Thyroid gland (tissue), 4 donors: ENCODE measurements around the gene UBALD2. TPM values are rescaled to one million over a fixed set of nuclear protein-coding genes. Genes with fewer than 3 reads are reported as not detected.

Experiments
- DNase-seq, 2 donors: peaks; one replicate each; pipeline ENCODE4 v3.0.0-alpha.2; 2019
- H3K27ac ChIP-seq, 3 donors: fragments of 200-600 bp; sonication (generic); 1 replicate in 2 of 3; 2 replicates in 1 of 3; pipeline ENCODE4 v1.5.1; 2016 to 2019; ENCODE audit warnings: mild to moderate bottlenecking in 1 of 3, moderate library complexity in 1 of 3
- H3K27me3 ChIP-seq: fragments of 200-600 bp; sonication (generic); one replicate; pipeline ENCODE4 v1.5.1; 2019
- H3K36me3 ChIP-seq, 2 donors: fragments of 200-600 bp; sonication (generic); one replicate each; pipeline ENCODE4 v1.5.1; 2016 to 2019
- H3K4me1 ChIP-seq, 2 donors: fragments of 200-600 bp; sonication (generic); one replicate each; pipeline ENCODE4 v1.5.1; 2017 to 2019
- H3K4me3 ChIP-seq, 3 donors: fragments of 200-600 bp; sonication (generic); replicated peaks in 1 of 3; 1 replicate in 2 of 3; 2 replicates in 1 of 3; pipeline ENCODE4 v1.5.1; 2016; ENCODE audit warnings: mild to moderate bottlenecking in 1 of 3
- H3K9me3 ChIP-seq: fragments of 200-600 bp; sonication (generic); one replicate; pipeline ENCODE4 v1.5.1; 2017
- CTCF ChIP-seq, 6 experiments: fragments of 200-600 bp in 3 of 6; fragments of 450-650 bp in 3 of 6; sonication (generic) in 3 of 6; IDR thresholded peaks; one replicate each; pipeline ENCODE4 v1.5.1; 2016 to 2019; ENCODE audit warnings: antibody characterized with exemption in 6 of 6, mild to moderate bottlenecking in 2 of 6, inconsistent platforms in 1 of 6, moderate library complexity in 1 of 6
- POLR2A ChIP-seq, 2 donors: fragments of 450-650 bp; IDR thresholded peaks; one replicate each; pipeline ENCODE4 v1.6.1; 2017; ENCODE audit warnings: antibody characterized with exemption in 2 of 2, mild to moderate bottlenecking in 2 of 2, moderate library complexity in 1 of 2
- WGBS, 2 donors: methylation state at CpG; one replicate each; pipeline ENCODE4 v1.1.5; 2017; 5-methylcytosine and 5-hydroxymethylcytosine counted together
- intact Hi-C: fragments of 100-400 bp; cut with DNase I; formaldehyde crosslinking; loops from one replicate; pipeline ENCODE4 v1.15.1; 2023
- total RNA-seq, 4 donors: library from RNA; depleted of rRNA; stranded (reverse); fragments of >200 nt; gene quantifications; one replicate each; pipeline ENCODE4 v1.2.3, GENCODE V29; 2016

UBALD2 gene
- total RNA-seq, 4 donors from 2014 or later = 9.8 to 54.2 (median 22.9) TPM

DNA sequence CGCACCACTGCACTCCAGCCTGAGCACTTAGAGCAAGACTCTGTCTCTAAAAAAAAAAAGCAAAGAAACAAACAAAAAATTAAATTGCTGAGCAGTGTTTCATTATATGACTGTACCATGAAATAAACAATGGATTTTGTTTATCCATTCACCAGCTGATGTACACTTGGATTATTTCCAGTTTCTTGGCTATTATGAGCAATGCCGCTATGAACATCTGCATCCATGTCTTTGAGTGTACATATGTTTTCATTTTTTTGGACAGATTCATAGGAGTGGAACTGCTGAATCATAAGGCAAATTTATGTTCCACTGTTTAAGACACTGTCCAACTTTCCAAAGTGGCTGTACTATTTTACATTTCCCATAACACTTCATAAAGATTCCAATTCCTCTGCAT, 32.8 kb upstream of the UBALD2 start:
- intact Hi-C loops = no loop called here
- Histone ChIP-seq H3K4me1 (no peaks in the 10 kb centered on the region), H3K4me3 (no peak overlapping the region), H3K9me3 (no peaks in the 10 kb centered on the region), H3K27ac (no peak overlapping the region), H3K36me3 (no peaks in the 10 kb centered on the region), H3K27me3 (no peaks in the 10 kb centered on the region)
- 84 to 85% methylated on average over 2 of the region's 2 CpGs for WGBS, 2 donors
- no peak for DNase-seq
- TF ChIP-seq CTCF (IDR thresholded peaks at IDR 0.05) (no peak), POLR2A (IDR thresholded peaks at IDR 0.05) (no peak)

DNA sequence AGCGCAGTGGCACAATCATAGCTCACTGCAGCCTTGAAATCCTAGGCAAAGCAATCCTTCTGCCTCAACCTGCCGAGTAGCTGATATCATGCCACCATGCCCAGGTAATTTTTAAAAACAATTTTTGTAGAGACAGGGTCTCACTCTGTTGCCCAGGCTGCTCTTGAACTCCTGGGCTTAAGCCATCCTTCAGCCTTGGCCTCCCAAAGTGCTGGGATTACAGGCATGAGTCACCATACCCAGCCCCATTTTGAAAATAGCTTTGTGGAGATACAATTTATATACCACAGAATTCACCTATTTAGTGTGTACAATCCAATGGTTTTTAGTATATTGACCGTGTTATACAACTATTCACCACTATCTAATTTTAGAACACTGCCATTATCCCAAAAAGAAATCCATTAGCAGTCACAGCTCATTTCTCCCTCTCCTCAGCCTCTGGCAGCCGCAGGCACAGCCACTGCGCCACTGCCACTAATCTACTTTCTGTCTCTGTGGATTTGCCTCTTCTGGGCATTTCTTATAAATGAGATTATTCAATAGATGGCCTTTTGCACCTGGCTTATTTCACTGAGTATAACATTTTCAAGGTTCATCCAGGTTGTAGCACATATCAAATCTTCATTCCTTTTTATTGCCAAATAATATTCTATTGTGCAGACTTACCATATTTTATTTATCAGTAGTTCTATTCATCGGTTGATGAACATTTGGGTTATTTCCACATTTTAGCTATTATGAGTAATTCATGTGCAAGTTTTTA, 31.4 kb upstream of the UBALD2 start:
- Histone ChIP-seq H3K4me3 (no peak overlapping the region), H3K27ac (no peak overlapping the region), H3K27me3 (no peaks in the 10 kb centered on the region), H3K4me1 (no peaks in the 10 kb centered on the region), H3K9me3 (no peaks in the 10 kb centered on the region), H3K36me3 (no peaks in the 10 kb centered on the region)
- DNase-seq = no peak
- TF ChIP-seq CTCF (IDR thresholded peaks at IDR 0.05) (no peak), POLR2A (IDR thresholded peaks at IDR 0.05) (no peak)
- 93 to 97% methylated on average over 6 of the region's 6 CpGs for WGBS, 2 donors
- intact Hi-C loops = no loop called here

GRCh38 chr17:76234354-76234679, 30.8 kb upstream of the UBALD2 start:
- intact Hi-C loops = no loop called here
- Histone ChIP-seq H3K4me3 (no peak overlapping the region), H3K36me3 (no peaks in the 10 kb centered on the region), H3K4me1 (peaks cover 0 to under 1% of the 10 kb centered on the region in 2 donors), H3K27ac (no peak overlapping the region), H3K27me3 (no peaks in the 10 kb centered on the region), H3K9me3 (no peaks in the 10 kb centered on the region)
- 84 to 86% methylated on average over 5 of the region's 5 CpGs for WGBS, 2 donors
- no peak for TF ChIP-seq CTCF (IDR thresholded peaks at IDR 0.05)
- no peak for TF ChIP-seq POLR2A (IDR thresholded peaks at IDR 0.05)
- no peak for DNase-seq

DNA sequence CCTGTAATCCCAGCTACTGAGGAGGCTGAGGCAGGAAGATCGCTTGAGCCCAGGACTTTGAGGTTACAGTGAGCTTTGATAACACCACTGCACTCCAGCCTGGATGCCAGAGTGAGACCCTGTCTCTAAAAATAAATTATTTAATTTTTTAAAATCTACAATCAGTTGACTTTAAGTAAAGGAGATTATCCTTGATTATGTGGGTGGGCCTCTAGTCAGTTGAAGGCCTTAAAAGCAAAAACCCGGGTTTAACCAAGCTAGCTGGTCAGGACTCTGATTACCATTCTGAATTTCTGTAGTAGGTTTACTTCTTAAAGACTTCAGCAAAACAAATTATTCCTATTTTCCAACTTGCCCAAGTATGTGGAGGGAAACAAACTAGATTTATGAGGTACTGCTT, 29.3 kb upstream of the UBALD2 start:
- intact Hi-C loops = no loop called here
- Histone ChIP-seq H3K36me3 (no peaks in the 10 kb centered on the region), H3K4me1 (peaks cover 4 to 8% of the 10 kb centered on the region in 2 donors), H3K9me3 (no peaks in the 10 kb centered on the region), H3K4me3 (no peak overlapping the region), H3K27ac (no peak overlapping the region), H3K27me3 (no peaks in the 10 kb centered on the region)
- 96% methylated on average over 2 of the region's 2 CpGs for WGBS, 2 donors
- DNase-seq = no peak
- TF ChIP-seq POLR2A (IDR thresholded peaks at IDR 0.05) (no peak), CTCF (IDR thresholded peaks at IDR 0.05) (no peak)

DNA sequence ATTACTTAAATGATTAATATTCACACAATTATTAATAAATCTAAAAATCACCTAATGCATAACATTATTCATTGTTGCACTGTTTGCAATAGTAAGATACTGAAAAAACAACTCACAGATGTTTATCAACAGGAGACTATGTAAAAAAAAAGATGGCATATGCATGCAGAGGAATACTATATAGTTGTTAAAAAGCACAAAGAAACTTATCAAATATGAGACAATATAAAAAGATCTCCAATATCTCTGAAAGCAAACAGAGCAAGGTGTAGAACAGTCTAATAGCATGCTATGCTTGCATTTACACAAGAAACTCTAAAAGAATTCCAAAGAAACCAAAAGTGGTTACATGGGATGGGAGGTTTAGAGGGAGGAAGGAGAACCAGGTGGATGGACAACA, 28.5 kb upstream of the UBALD2 start:
- intact Hi-C loops = no loop called here
- H3K27ac ChIP-seq = no peak overlapping the region
- H3K9me3 ChIP-seq = no peaks in the 10 kb centered on the region
- H3K36me3 ChIP-seq = no peaks in the 10 kb centered on the region
- H3K27me3 ChIP-seq = no peaks in the 10 kb centered on the region
- H3K4me1 ChIP-seq = peaks cover 10 to 15% of the 10 kb centered on the region in 2 donors
- no peak overlapping the region for H3K4me3 ChIP-seq
- no peak for TF ChIP-seq CTCF (IDR thresholded peaks at IDR 0.05)
- no peak for TF ChIP-seq POLR2A (IDR thresholded peaks at IDR 0.05)
- no peak for DNase-seq
